ENCODE measurements around the gene ELK4. TPM values are rescaled to one million over a fixed set of nuclear protein-coding genes. Genes with fewer than 3 reads are reported as not detected.

ELK4 gene
- total RNA-seq, 1 donor from 2014 or later, result 27.6 TPM

DNA sequence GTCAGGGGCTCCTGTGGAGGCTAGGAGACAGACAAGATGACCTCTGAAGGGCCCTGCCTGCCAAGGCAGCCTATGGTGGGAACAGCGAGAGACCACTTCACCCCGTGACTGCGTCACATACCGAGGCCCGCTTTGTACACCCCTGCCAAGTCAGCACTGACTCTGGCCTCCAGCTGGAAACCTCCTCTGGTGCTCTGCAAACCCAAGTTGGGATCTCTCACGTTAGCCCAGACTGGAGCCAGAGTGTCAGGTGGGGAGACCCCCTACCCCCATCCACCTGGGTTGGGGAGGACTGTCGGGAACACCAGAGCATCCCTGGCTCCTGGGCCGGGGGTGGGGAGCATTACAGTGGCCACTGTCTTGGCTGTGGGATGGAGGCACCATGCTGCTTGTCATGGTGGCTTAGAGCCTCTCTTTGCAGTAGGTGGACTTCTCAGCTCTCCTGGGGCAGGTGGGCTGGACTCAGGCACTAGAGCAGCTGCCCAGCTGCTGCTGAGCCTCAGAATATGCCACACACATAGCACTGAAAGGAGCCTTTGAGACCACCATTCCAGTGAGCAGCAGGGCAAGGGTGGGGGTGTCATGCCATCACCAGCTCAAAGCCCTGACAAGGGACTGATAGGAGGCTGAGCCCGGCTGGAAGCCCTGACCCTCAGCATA, 50.4 kb downstream of the ELK4 start:
- no peaks in the 10 kb centered on the region for H3K36me3 Mint-ChIP-seq

DNA sequence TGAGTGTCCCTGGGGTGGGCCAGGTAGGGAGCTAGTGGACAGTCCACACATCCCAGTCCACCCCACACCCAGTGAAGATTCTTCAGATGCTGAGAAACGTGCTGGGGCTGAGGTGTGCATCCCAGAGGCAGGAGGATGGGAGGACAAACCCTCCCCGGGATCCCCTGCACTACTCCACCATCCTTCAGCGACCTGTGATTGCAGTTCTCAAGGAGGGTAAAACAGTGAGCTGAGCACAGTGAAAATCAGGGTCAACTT, 51.0 kb downstream of the ELK4 start:
- Mint-ChIP-seq H3K27ac (no peak overlapping the region), H3K27me3 (peaks cover 34% of the 10 kb centered on the region), H3K4me3 (no peak overlapping the region), H3K4me1 (ENCODE audit: unreplicated experiment) (peaks cover 17% of the 10 kb centered on the region), H3K9me3 (no peaks in the 10 kb centered on the region), H3K36me3 (no peaks in the 10 kb centered on the region)
- no peak for TF ChIP-seq CTCF (conservative IDR thresholded peaks at IDR 0.05)
- DNase-seq (ENCODE audit: extremely low spot score, unreplicated experiment), result no peak

More for the DNA sequence above, 50.4 kb downstream of the ELK4 start:
- Mint-ChIP-seq H3K4me1 (ENCODE audit: unreplicated experiment) (peaks cover 17% of the 10 kb centered on the region), H3K9me3 (no peaks in the 10 kb centered on the region), H3K27me3 (peaks cover 33% of the 10 kb centered on the region), H3K4me3 (no peak overlapping the region), H3K27ac (peak overlapping the region; percentile 41)
- TF ChIP-seq CTCF (conservative IDR thresholded peaks at IDR 0.05), result no peak
- no peak for DNase-seq (ENCODE audit: extremely low spot score, unreplicated experiment)

- Mint-ChIP-seq H3K4me1 (ENCODE audit: unreplicated experiment) (peaks cover 17% of the 10 kb centered on the region), H3K27ac (no peak overlapping the region), H3K27me3 (peaks cover 34% of the 10 kb centered on the region), H3K9me3 (no peaks in the 10 kb centered on the region), H3K36me3 (no peaks in the 10 kb centered on the region), H3K4me3 (no peak overlapping the region)
- no peak for DNase-seq (ENCODE audit: extremely low spot score, unreplicated experiment)
- no peak for TF ChIP-seq CTCF (conservative IDR thresholded peaks at IDR 0.05)
Observed at GRCh38 chr1:205580140-205580922, 51.5 kb downstream of the ELK4 start.

GRCh38 chr1:205579711-205580110, 52.1 kb downstream of the ELK4 start:
- Mint-ChIP-seq H3K36me3 (no peaks in the 10 kb centered on the region), H3K27me3 (peaks cover 34% of the 10 kb centered on the region), H3K4me1 (ENCODE audit: unreplicated experiment) (peaks cover 17% of the 10 kb centered on the region), H3K4me3 (no peak overlapping the region), H3K27ac (no peak overlapping the region), H3K9me3 (no peaks in the 10 kb centered on the region)
- no peak for TF ChIP-seq CTCF (conservative IDR thresholded peaks at IDR 0.05)
- no peak for DNase-seq (ENCODE audit: extremely low spot score, unreplicated experiment)

DNA sequence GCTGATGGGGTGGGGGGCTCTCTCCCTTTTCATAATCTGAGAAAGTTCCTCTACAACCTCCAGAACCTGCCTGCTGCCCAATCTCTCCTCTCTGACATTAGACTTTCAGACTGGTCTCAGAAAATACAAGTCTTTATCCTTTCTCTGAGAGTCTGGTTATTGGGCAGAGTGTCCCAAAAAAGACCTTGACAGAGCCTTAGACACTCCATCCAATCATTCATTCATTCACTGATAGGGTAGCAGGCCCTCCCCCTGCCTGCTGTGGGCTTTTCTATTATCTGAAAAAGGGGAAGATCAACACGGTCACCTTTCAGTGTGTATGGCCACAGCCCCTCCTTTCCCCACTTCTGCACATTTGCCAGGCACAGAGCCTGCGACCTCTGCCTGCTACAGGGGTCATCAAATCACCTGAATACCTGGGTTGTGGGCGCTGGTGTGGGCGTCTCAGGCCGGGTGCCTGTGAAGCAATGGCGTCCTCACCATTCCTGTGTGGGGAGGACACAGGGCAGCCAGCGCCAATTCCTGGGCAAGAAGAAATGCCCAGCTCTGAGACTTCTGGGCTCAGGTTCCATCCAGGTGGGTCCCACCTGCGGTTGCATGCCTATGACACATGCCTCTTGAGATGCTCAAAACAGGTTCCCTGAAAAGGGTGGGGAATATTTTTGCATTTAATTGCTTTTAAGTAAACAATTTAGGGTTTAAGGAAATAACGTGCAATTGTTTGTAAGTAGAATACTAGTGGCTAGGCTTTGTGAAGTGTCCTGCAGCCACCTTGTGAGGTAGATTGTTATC, 52.8 kb downstream of the ELK4 start:
- Mint-ChIP-seq H3K4me1 (ENCODE audit: unreplicated experiment) (peaks cover 17% of the 10 kb centered on the region), H3K4me3 (no peak overlapping the region), H3K27me3 (peaks cover 38% of the 10 kb centered on the region), H3K27ac (no peak overlapping the region), H3K36me3 (no peaks in the 10 kb centered on the region), H3K9me3 (no peaks in the 10 kb centered on the region)
- DNase-seq (ENCODE audit: extremely low spot score, unreplicated experiment), result no peak
- no peak for TF ChIP-seq CTCF (conservative IDR thresholded peaks at IDR 0.05)

All from type B pancreatic cell (in vitro differentiated cells).